Testis (tissue), 3 donors: ENCODE data around the gene CD44. TPM values are rescaled to one million over a fixed set of nuclear protein-coding genes. Genes with fewer than 3 reads are reported as not detected.
A peak's percentile ranks its signal among the peaks of the same experiment; 100 is the strongest.

Experiments used
- DNase-seq: peaks from one replicate; pipeline ENCODE4 v3.0.0-alpha.2; 2019
- H3K27ac ChIP-seq, 2 donors: fragments of 200-600 bp; sonication (generic); one replicate each; pipeline ENCODE4 v1.5.1; 2019
- H3K27me3 ChIP-seq: fragments of 200-600 bp; sonication (generic); one replicate; pipeline ENCODE4 v1.5.1; 2019
- H3K36me3 ChIP-seq: fragments of 200-600 bp; sonication (generic); one replicate; pipeline ENCODE4 v1.5.1; 2017; ENCODE audit warnings: low read depth; ENCODE audit errors: missing control alignments
- H3K4me1 ChIP-seq: fragments of 200-600 bp; sonication (generic); one replicate; pipeline ENCODE4 v1.5.1; 2019
- H3K4me3 ChIP-seq, 2 donors: fragments of 200-600 bp; sonication (generic); one replicate each; pipeline ENCODE4 v1.5.1; 2017 to 2019
- H3K9me3 ChIP-seq: fragments of 200-600 bp; sonication (generic); one replicate; pipeline ENCODE4 v1.5.1; 2017
- CTCF ChIP-seq, 3 experiments: fragments of 450-650 bp in 2 of 3; fragments of 200-600 bp in 1 of 3; sonication (generic) in 1 of 3; IDR thresholded peaks; one replicate each; pipeline ENCODE4 v1.5.1; 2016 to 2019; ENCODE audit warnings: antibody characterized with exemption in 3 of 3, mild to moderate bottlenecking in 2 of 3, moderate library complexity in 1 of 3
- POLR2A ChIP-seq: fragments of 450-650 bp; IDR thresholded peaks from one replicate; pipeline ENCODE4 v1.6.1; 2017; ENCODE audit warnings: antibody characterized with exemption, mild to moderate bottlenecking, moderate library complexity
- WGBS, 2 donors: methylation state at CpG; one replicate each; pipeline ENCODE4 v1.1.5; 2018; 5-methylcytosine and 5-hydroxymethylcytosine counted together
- intact Hi-C: fragments of 100-400 bp; cut with DNase I; formaldehyde crosslinking; loops from one replicate; pipeline ENCODE4 v1.15.1; 2023; ENCODE audit warnings: low total_unique reads
- polyA plus RNA-seq: library from polyadenylated mRNA; stranded (reverse); fragments of 350-450 nt; fragmentation: Illumina TruSeq; extraction: RNeasy Lipid Tissue Mini Kit (QIAGEN cat#74804); gene quantifications from one replicate; pipeline ENCODE4 v1.2.3, GENCODE V29; 2014; ENCODE audit warnings: low read depth, low replicate concordance; ENCODE audit not compliant: insufficient read depth
- total RNA-seq, 2 donors: library from RNA; depleted of rRNA; stranded (reverse); fragments of >200 nt; gene quantifications; one replicate each; pipeline ENCODE4 v1.2.3, GENCODE V29; 2016

Gene CD44
- total and polyA plus RNA-seq, 3 donors from 2014 or later = 4.0 to 44.5 (median 13.4) TPM

DNA sequence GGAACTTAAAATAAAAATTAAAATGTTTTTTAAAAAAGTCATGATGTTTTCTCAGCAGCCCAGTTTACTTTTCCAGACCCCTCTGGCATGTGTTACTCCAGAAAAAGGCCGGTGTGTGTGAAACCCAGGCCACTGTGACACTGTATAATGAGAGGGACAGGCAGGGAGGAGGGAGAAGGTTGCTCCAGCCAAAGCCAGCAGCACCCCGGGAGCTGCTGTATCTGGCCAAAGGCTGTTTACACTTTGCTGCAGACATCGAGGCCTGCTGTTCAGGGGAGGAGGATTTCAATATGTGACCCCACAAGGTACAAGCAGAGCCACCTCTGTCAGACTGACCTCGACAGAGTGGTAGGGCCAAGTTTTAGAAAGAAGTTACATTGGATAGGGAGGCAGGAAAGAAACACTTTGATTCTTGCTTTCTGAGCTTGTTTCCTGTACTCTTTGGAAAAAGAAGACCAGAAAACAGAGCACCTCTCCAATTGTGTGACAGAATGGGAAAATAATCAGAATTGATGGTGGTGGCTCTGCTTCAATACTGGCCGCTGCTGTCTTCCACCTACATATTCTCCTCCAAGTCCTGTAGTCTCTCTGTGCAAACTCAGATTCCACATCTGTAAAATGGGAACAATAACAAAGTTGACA is 41.0 kb upstream of the CD44 start:
- DNase-seq = no peak
- no peak for TF ChIP-seq CTCF (IDR thresholded peaks at IDR 0.05)
- no peak for TF ChIP-seq POLR2A
- WGBS, 2 donors = 33 to 37% methylated on average over 5 of the region's 5 CpGs
- intact Hi-C loops = no loop called here
- no peaks in the 10 kb centered on the region for H3K4me1 ChIP-seq
- no peaks in the 10 kb centered on the region for H3K27me3 ChIP-seq
- no peak overlapping the region for H3K4me3 ChIP-seq
- H3K9me3 ChIP-seq = no peaks in the 10 kb centered on the region
- no peak overlapping the region for H3K27ac ChIP-seq
- H3K36me3 ChIP-seq = no peaks in the 10 kb centered on the region

GRCh38 chr11:35098855-35099254 is 40.1 kb upstream of the CD44 start:
- DNase-seq = no peak
- 75 to 77% methylated on average over 5 of the region's 5 CpGs for WGBS, 2 donors
- Histone ChIP-seq H3K4me1 (no peaks in the 10 kb centered on the region), H3K27me3 (no peaks in the 10 kb centered on the region), H3K4me3 (no peak overlapping the region), H3K9me3 (no peaks in the 10 kb centered on the region), H3K27ac (peak overlapping the region in 1 of 2 donors; percentile 50), H3K36me3 (no peaks in the 10 kb centered on the region)
- intact Hi-C loops = no loop called here
- TF ChIP-seq CTCF (IDR thresholded peaks at IDR 0.05) (no peak), POLR2A (no peak)

- Histone ChIP-seq H3K4me3 (no peak overlapping the region), H3K9me3 (no peaks in the 10 kb centered on the region), H3K27ac (peak overlapping the region in 1 of 2 donors; percentile 50), H3K4me1 (no peaks in the 10 kb centered on the region), H3K27me3 (no peaks in the 10 kb centered on the region), H3K36me3 (no peaks in the 10 kb centered on the region)
- DNase-seq = no peak
- TF ChIP-seq CTCF (IDR thresholded peaks at IDR 0.05) (no peak), POLR2A (no peak)
- 68 to 73% methylated on average over 6 of the region's 6 CpGs for WGBS, 2 donors
- intact Hi-C loops = no loop called here
Observed at GRCh38 chr11:35099278-35100012, 39.5 kb upstream of the CD44 start.

GRCh38 chr11:35100013-35100383 is 39.0 kb upstream of the CD44 start:
- Histone ChIP-seq H3K27ac (peak overlapping the region in 1 of 2 donors; percentile 50), H3K4me3 (no peak overlapping the region), H3K36me3 (no peaks in the 10 kb centered on the region), H3K4me1 (no peaks in the 10 kb centered on the region), H3K9me3 (no peaks in the 10 kb centered on the region), H3K27me3 (no peaks in the 10 kb centered on the region)
- intact Hi-C loops = no loop called here
- TF ChIP-seq CTCF (IDR thresholded peaks at IDR 0.05) (no peak), POLR2A (no peak)
- no peak for DNase-seq
- WGBS, 2 donors = 55 to 68% methylated on average over 6 of the region's 6 CpGs
